Transverse colon (tissue), 4 donors: ENCODE measurements around the gene OTUD7B. TPM values are rescaled to one million over a fixed set of nuclear protein-coding genes. Genes with fewer than 3 reads are reported as not detected.

Experiments used
- DNase-seq: peaks from one replicate; pipeline ENCODE4 v3.0.0-alpha.2; 2019
- H3K27ac ChIP-seq, 4 donors: fragments of 200-600 bp; sonication (generic); 2 replicates each; pipeline ENCODE4 v1.5.1; 2016 to 2018; ENCODE audit warnings: inconsistent platforms in 4 of 4
- H3K27me3 ChIP-seq: fragments of 200-600 bp; sonication (generic); 2 replicates; pipeline ENCODE4 v1.5.1; 2017; ENCODE audit warnings: inconsistent platforms
- H3K36me3 ChIP-seq, 4 donors: fragments of 200-600 bp; sonication (generic); 2 replicates each; pipeline ENCODE4 v1.5.1; 2017 to 2019; ENCODE audit warnings: inconsistent platforms in 4 of 4
- H3K4me1 ChIP-seq, 4 donors: fragments of 200-600 bp; sonication (generic); 2 replicates each; pipeline ENCODE4 v1.5.1; 2017 to 2020; ENCODE audit warnings: inconsistent platforms in 4 of 4
- H3K4me3 ChIP-seq, 4 donors: fragments of 200-600 bp; sonication (generic); 1 replicate in 1 of 4; 2 replicates in 3 of 4; pipeline versions ENCODE4 v1.5.1 to v1.6.1; 2017 to 2019; ENCODE audit warnings: inconsistent platforms in 4 of 4
- H3K9me3 ChIP-seq, 2 donors: fragments of 200-600 bp; sonication (generic); 2 replicates each; pipeline ENCODE4 v1.5.1; 2017 to 2019; ENCODE audit warnings: inconsistent platforms in 2 of 2
- EP300 ChIP-seq: sonication (generic); formaldehyde crosslinking; IDR thresholded peaks from one replicate; pipeline ENCODE4 v1.6.1; 2017; ENCODE audit warnings: antibody characterized with exemption, low read depth
- POLR2A ChIP-seq: fragments of 450-650 bp; IDR thresholded peaks from one replicate; pipeline ENCODE4 v1.6.1; 2016; ENCODE audit warnings: antibody characterized with exemption, mild to moderate bottlenecking, moderate library complexity
- POLR2AphosphoS5 ChIP-seq, 3 donors: sonication (generic); formaldehyde crosslinking; IDR thresholded peaks; one replicate each; pipeline ENCODE4 v1.6.1; 2016; ENCODE audit warnings: antibody characterized with exemption in 3 of 3
- WGBS, 2 donors: methylation state at CpG; one replicate each; pipeline ENCODE4 v1.1.5; 2018; ENCODE audit warnings: low coverage in 1 of 2; 5-methylcytosine and 5-hydroxymethylcytosine counted together
- in situ Hi-C, 4 donors: fragments of 200-750 bp; cut with MboI; loops; one replicate each; pipeline versions ENCODE4 v1.15.0 to v1.15.1; 2017; ENCODE audit warnings: low sequenced_read_pairs in 3 of 4, low pct_ligation_motif_present in 1 of 4, low pct_unique_long_range_greater_than_20kb in 1 of 4
- intact Hi-C: fragments of 100-400 bp; cut with DNase I; formaldehyde crosslinking; loops from one replicate; pipeline ENCODE4 v1.15.1; 2023; ENCODE audit warnings: low total_unique reads
- total RNA-seq, 4 donors: library from RNA; depleted of rRNA; stranded (reverse); fragments of >200 nt; gene quantifications; one replicate each; pipeline ENCODE4 v1.1.0, GENCODE V29; 2016
- TF ChIP-seq, protein P1 (sequence below), 5 experiments: fragments of 200-600 bp in 3 of 5; fragments of 450-650 bp in 2 of 5; sonication (generic) in 3 of 5; IDR thresholded peaks; 1 replicate in 2 of 5; 2 replicates in 3 of 5; pipeline ENCODE4 v1.5.1; 2016 to 2017; ENCODE audit warnings: antibody characterized with exemption in 5 of 5, inconsistent platforms in 3 of 5, mild to moderate bottlenecking in 2 of 5, moderate library complexity in 1 of 5

OTUD7B gene
- total RNA-seq, 4 donors from 2014 or later: 11.3 to 26.8 (median 25.5) TPM

DNA sequence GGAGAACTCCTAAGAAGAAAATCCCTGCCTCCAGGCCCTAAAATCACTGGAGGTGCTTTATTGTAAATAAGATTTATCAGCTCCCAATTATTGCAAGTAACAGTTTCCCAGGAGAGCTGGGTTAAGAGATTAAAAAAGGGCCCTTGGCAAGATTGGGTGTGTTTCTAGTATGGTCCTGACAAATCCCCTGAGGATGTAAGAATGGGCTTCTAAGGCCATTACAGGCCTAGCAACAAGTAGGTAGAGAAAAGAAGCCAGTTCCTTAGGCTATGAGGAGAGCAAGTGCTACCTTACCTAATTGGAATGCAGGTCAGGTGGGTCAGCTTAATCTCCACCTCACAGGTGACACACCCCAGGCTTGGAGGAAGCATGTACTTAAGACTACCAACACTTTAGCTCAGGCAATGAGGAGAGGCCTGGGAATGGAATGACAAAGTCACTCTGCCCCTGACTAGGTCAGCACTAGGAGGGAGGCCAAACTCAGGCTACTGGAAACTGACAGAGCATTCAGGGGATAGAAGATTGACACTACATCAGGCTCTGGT lies 6.8 kb upstream of the OTUD7B start:
- intact Hi-C loops: no loop called here
- Histone ChIP-seq H3K27ac (peak overlapping the region in 2 of 4 donors; percentile 29 to 49), H3K4me1 (peaks cover 0 to 29% (median 8%) of the 10 kb centered on the region in 4 donors), H3K9me3 (no peaks in the 10 kb centered on the region), H3K4me3 (no peak overlapping the region), H3K27me3 (no peaks in the 10 kb centered on the region), H3K36me3 (no peaks in the 10 kb centered on the region)
- in situ Hi-C loops: no loop called here
- no peak for TF ChIP-seq EP300
- TF ChIP-seq POLR2A: peak; percentile 42
- TF ChIP-seq POLR2AphosphoS5 (IDR thresholded peaks at IDR 0.05): peak in 2 of 3 donors; percentile 23 to 37
- TF ChIP-seq, protein P1, sequence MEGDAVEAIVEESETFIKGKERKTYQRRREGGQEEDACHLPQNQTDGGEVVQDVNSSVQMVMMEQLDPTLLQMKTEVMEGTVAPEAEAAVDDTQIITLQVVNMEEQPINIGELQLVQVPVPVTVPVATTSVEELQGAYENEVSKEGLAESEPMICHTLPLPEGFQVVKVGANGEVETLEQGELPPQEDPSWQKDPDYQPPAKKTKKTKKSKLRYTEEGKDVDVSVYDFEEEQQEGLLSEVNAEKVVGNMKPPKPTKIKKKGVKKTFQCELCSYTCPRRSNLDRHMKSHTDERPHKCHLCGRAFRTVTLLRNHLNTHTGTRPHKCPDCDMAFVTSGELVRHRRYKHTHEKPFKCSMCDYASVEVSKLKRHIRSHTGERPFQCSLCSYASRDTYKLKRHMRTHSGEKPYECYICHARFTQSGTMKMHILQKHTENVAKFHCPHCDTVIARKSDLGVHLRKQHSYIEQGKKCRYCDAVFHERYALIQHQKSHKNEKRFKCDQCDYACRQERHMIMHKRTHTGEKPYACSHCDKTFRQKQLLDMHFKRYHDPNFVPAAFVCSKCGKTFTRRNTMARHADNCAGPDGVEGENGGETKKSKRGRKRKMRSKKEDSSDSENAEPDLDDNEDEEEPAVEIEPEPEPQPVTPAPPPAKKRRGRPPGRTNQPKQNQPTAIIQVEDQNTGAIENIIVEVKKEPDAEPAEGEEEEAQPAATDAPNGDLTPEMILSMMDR (IDR thresholded peaks at IDR 0.05): no peak
- peak; percentile 46 for DNase-seq

DNA sequence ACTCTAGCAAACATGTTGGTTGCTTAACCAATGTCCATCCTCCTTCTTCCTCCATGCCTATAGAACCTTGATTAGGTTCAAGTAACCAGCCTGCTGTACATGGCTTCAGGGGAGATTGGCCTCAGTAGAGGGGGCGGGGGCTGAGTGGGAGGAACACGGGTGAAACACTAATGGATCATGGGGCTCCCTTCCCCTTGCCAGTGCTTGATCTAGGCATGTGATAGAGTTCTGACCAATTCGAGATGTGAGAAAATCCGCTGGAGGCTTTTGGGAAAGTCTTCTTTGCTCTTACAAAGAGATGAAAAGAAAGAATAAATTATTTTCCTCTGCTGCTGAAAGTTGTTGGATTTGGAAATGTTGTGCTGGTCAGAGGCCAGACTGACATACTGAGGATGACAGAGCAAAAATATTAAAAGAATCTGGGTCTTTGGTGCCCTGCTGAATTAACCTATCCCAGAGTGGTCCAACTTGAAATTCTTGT lies 5.2 kb upstream of the OTUD7B start:
- TF ChIP-seq, protein P1 (IDR thresholded peaks at IDR 0.05): no peak
- TF ChIP-seq POLR2A: no peak
- no peak for TF ChIP-seq EP300
- no peak for TF ChIP-seq POLR2AphosphoS5 (IDR thresholded peaks at IDR 0.05)
- WGBS, 2 donors: 82 to 87% methylated on average over 4 of the region's 4 CpGs
- DNase-seq: no peak
- H3K9me3 ChIP-seq: no peaks in the 10 kb centered on the region
- H3K36me3 ChIP-seq: no peaks in the 10 kb centered on the region
- in situ Hi-C loops: no loop called here
- no peak overlapping the region for H3K4me3 ChIP-seq
- peaks cover 4 to 29% (median 8%) of the 10 kb centered on the region in 4 donors for H3K4me1 ChIP-seq
- no peaks in the 10 kb centered on the region for H3K27me3 ChIP-seq
- intact Hi-C loops: no loop called here
- H3K27ac ChIP-seq: no peak overlapping the region

DNA sequence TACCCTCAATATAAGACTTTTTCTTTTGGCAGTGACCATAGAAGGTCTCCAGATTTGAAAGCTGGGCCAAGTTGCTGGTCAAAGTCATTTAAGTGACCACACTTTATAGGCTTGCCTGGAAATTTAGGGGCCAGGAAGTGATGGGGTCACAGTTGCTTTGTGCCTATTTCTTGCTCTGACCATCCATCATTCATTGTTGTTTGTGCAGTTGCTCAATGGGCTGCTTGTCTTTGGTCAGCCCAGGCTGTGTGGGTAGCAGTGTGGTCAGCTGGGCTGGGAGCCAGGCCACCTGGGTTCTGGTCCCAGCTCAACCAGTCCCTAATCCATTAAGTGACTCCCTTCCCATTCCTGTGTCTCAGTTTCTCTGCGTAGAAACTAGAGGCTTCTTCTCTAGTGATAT lies 2.1 kb upstream of the OTUD7B start:
- no peaks in the 10 kb centered on the region for H3K36me3 ChIP-seq
- WGBS, 2 donors: 90% methylated on average over 1 of the region's 1 CpG; no CpG with 5 or more reads in 1 of the 2 donors
- intact Hi-C loops (no loop called here), in situ Hi-C loops (no loop called here)
- H3K4me3 ChIP-seq: no peak overlapping the region
- DNase-seq: no peak
- TF ChIP-seq, protein P1 (IDR thresholded peaks at IDR 0.05): no peak
- no peak for TF ChIP-seq EP300
- no peak for TF ChIP-seq POLR2A
- no peak for TF ChIP-seq POLR2AphosphoS5 (IDR thresholded peaks at IDR 0.05)
- H3K27me3 ChIP-seq: no peaks in the 10 kb centered on the region
- peak overlapping the region; percentile 17 to 48 (median 32) for H3K27ac ChIP-seq
- H3K9me3 ChIP-seq: no peaks in the 10 kb centered on the region
- peaks cover 4 to 46% (median 24%) of the 10 kb centered on the region in 4 donors for H3K4me1 ChIP-seq

DNA sequence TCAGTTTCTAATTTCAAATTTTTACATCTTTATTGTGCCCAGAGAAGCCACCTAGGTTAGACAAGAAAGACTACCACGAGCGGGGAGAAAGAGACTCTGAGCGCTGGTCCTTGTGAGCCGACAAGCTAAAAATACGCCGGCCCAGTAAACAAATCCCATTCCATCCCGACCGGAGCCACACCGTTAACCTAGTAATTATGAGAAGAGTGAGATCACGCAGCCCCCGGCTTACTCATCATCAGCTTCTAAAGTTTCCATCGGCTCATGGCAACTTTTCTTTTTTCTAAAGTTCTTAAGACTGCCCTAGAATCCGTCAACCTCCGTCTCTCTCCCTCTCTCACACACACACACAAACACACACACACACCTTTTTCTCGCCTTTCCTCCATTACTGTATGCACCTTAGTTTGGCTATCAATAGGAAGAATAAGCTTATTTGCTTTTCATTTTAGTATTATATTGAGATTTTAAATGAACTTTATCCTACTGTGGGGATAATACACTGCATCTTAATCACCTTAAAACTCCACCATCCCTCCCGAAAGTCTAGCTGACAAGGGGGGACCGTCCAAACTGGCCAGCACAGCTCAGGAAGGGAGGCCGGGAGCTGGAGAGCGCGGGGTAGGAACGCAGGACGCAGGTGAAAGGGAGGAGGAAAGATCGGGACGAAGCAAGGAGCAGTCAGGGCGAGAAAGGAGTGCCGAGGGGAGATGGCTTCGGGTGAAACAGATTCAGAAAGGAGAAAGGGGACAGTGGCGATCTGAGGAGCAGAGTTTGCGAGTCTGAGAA lies 728 bp downstream of the OTUD7B start:
- in situ Hi-C loops: no loop called here
- Histone ChIP-seq H3K4me3 (peak overlapping the region; percentile 82 to 95 (median 86)), H3K4me1 (peaks cover 4 to 52% (median 24%) of the 10 kb centered on the region in 4 donors), H3K27me3 (no peaks in the 10 kb centered on the region), H3K27ac (peak overlapping the region; percentile 95 to 98 (median 96)), H3K36me3 (no peaks in the 10 kb centered on the region), H3K9me3 (no peaks in the 10 kb centered on the region)
- 0 to 1% methylated on average over 18 to 29 of the region's 29 CpGs for WGBS, 2 donors
- intact Hi-C loops: loop anchor here (2.0 kb wide), 1 partner anchor 47 kb away; no protein-coding TSS in a partner anchor
- TF ChIP-seq, protein P1 (IDR thresholded peaks at IDR 0.05): no peak
- peak in 1 of 3 donors; percentile 14 for TF ChIP-seq POLR2AphosphoS5 (IDR thresholded peaks at IDR 0.05)
- DNase-seq: peak; percentile 36
